Kidney capillary endothelial cell (primary cell): Measurements from ENCODE around the gene SFMBT1.

Source experiments
- DNase-seq: peaks from one replicate; pipeline ENCODE4 v3.0.0-alpha.2; 2018; ENCODE audit warnings: low spot score

SFMBT1 gene, protein sequence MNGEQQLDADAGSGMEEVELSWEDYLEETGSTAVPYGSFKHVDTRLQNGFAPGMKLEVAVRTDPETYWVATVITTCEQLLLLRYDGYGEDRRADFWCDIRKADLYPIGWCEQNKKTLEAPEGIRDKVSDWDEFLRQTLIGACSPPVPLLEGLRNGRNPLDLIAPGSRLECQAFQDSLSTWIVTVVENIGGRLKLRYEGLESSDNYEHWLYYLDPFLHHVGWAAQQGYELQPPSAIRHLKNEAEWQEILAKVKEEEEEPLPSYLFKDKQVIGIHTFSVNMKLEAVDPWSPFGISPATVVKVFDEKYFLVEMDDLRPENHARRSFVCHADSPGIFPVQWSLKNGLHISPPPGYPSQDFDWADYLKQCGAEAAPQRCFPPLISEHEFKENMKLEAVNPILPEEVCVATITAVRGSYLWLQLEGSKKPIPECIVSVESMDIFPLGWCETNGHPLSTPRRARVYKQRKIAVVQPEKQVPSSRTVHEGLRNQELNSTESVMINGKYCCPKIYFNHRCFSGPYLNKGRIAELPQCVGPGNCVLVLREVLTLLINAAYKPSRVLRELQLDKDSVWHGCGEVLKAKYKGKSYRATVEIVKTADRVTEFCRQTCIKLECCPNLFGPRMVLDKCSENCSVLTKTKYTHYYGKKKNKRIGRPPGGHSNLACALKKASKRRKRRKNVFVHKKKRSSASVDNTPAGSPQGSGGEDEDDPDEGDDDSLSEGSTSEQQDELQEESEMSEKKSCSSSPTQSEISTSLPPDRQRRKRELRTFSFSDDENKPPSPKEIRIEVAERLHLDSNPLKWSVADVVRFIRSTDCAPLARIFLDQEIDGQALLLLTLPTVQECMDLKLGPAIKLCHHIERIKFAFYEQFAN

GRCh38 chr3:53045518-53046170, at the start of gene SFMBT1:
SFMBT1 (minus strand) TSS chr3:53046073; CDS start chr3:52969128, 76,945 bp downstream.
- peak; percentile 36 for DNase-seq

GRCh38 chr3:53092942-53093341, 47.1 kb upstream of the SFMBT1 start:
- DNase-seq = no peak

DNA sequence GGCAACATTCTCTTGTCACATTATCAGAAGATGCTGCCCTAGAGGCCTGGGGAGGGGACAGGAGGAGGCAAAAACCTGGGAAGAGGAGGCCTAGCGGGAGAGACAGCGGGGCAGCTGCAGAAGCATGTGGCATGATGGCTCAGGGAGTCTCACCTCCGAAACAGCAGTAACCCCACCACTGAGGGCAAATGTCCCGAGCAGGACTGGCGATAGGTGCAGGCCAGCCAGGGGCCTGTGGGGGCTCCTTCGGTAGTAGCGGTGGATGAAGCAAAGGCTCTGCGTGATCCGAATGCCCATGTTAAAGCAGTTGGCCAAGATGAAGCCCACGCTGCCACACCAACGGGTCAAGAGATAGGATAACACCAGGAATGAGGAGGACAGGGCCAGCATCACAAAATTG, 46.3 kb upstream of the SFMBT1 start:
- no peak for DNase-seq

DNA sequence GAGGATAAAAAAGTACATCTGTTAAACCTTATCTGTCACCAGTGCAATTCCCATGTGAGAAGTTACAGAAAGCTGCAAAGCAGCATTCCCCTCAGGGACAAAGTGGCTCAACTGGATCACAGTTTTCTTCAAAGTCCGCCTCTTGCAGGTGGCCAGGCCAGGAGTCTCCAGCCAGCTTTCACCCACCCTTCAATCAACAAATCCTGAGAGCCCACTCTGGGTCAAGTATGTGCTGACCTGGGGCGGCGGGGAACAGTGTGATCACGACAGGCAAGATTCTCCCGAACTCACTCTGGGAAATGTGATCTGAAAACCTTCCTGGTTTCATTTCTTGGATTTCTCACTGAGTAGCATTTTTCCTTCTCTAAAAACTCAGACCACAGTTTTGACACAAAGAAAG, 45.1 kb upstream of the SFMBT1 start:
- no peak for DNase-seq

GRCh38 chr3:53089511-53089910, 43.6 kb upstream of the SFMBT1 start:
- DNase-seq = no peak

GRCh38 chr3:53085476-53085875, 39.6 kb upstream of the SFMBT1 start:
- DNase-seq = no peak

DNA sequence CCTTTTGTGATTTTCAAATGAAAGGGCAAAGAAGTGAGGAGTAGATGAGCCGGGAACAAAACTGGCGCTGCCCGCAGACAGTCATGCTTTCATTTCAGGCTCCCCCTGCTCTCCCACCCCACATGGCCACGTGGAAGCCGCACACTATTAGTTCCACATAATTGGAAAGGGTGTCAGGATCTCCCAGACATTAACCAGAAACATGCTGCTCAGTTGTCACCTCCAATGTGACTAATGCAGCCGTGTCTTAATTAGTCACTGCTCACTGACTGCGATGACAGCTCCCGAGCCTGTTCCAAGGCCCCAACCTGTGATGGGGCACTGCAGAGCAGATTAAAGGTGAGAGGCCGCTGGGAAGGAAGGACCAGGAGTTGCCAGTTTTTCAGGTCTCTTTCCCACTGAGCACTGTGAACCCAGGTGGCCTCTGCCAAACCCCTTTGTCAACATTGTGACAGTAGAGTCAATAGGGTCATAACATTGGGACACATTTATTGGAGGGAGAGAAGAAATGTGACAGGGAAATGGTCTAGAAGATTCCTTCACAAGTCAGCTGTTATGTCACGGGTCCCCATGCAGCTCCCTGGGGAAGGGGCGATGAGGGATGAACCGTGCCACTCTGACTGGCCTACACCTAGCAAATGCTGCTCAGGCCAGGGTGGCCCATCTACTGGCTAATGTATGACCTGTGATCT, 38.6 kb upstream of the SFMBT1 start:
- DNase-seq = no peak

DNA sequence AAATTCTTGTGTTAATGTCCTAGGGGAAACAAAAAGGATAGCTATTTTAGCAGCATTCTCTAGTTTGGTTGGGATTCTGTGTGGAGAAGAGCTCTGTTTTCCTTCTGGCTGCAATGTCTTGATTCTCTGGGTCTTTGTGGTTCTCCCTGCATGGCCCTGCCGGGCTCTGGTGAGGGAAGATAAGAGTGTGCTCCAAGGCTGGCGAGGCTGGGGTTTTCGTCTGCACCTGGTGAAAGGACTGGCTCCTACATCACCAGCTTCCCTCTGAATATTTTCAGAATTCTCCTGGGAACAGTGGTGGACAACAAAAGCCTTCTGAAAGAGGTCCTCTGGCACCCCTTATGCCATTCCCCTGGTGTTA, 38.1 kb upstream of the SFMBT1 start:
- DNase-seq = no peak

- DNase-seq = no peak
Measured at GRCh38 chr3:53083521-53083920, 37.6 kb upstream of the SFMBT1 start.

GRCh38 chr3:53082736-53083135, 36.9 kb upstream of the SFMBT1 start:
- DNase-seq = no peak

DNA sequence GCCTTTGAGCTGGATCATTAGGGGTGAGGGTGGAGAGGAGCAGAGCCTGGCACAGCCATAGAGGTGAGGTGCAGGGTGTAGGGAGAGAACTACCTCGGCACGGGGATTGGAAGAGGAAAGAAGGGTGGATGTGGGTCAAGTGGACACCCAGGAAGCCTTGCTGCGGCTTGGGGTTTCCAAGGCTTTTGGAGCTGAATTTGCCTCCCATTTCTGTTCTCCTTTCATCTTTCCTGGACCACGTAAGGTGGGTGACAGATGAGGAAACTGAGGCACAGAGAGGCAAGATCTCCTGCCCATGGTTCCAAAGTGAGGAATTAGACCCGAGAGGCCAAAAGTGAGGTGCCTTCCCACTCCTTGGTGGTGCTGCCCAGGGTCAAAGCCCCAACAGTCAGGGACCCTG, 35.4 kb upstream of the SFMBT1 start:
- no peak for DNase-seq

- no peak for DNase-seq
Measured at GRCh38 chr3:53080612-53081205, 34.8 kb upstream of the SFMBT1 start.

DNA sequence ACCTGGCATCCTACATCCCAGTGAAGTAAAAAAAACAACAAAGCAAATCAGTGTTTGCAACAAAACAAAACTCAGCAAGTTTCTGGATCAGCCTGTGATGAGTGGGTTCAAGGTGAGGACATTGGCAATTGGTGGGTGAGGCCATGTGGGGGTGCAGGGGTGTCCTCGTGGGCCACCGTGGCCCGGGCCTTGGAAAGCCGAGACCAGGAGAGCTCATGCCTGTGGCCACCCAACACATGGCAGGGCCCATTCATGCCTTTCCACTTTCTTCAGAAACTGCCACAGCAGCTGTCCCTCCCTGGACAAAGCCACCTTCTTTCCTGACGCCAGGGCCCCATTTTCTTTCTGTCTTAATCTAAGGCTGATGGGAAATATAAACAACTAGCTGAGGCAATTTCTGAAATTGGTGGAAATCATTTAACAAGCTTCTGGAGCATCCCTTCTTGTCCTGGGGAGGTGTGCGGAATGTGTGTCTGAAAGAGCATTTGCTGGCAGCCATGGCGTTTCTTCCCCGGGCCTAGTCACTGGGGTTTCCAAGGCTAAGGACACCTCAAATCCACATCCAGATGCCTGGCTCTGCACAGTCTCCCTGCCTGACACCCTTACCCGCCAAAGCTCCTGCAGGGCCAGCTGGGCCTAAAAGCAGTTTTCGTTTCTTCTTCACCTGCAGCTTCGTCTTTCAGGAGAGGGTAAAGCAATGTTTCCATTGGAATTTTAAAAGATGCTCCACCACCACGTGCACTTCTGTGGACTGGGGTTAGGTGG, 34.1 kb upstream of the SFMBT1 start:
- no peak for DNase-seq

DNA sequence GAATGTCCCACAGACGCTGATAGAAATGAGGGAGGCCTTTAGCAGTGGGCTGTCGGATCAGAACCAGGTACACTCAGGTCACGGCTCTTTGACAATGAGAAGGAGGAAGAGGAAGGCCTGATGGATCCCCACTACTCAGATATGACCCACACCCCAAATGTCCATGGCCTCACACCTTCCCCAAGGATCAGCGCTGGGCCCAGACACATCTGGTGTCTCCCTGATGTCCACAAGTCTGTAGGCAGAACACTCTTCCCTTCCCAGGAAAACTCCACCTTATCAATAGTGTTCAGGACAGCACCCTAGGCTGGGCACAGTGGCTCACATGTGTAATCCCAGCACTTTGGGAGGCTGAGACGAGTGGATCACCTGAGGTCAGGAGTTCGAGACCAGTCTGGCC, 33.3 kb upstream of the SFMBT1 start:
- no peak for DNase-seq

GRCh38 chr3:53078656-53079055, 32.8 kb upstream of the SFMBT1 start:
- no peak for DNase-seq

- DNase-seq = no peak
Measured at GRCh38 chr3:53077476-53078220, 31.8 kb upstream of the SFMBT1 start.

DNA sequence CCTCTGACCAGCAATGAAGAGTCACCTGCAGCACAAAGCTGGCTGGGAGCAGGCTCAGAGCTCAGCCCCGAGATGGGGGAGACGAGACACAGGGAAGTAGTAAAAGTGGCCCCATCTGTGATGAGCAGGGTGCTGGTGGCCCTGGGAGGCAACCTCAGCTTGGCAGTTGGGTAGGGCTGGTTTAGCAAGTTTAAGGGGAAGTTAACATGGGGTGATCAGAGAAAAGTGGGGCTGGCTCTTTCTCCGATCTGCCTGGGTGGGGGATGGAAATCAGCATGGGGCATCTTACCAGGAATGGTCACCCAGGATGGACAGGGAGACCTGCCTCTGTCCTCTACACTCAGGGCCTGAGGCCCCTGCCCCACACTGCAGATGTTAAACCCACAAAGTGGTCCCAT, 29.9 kb upstream of the SFMBT1 start:
- DNase-seq = no peak

DNA sequence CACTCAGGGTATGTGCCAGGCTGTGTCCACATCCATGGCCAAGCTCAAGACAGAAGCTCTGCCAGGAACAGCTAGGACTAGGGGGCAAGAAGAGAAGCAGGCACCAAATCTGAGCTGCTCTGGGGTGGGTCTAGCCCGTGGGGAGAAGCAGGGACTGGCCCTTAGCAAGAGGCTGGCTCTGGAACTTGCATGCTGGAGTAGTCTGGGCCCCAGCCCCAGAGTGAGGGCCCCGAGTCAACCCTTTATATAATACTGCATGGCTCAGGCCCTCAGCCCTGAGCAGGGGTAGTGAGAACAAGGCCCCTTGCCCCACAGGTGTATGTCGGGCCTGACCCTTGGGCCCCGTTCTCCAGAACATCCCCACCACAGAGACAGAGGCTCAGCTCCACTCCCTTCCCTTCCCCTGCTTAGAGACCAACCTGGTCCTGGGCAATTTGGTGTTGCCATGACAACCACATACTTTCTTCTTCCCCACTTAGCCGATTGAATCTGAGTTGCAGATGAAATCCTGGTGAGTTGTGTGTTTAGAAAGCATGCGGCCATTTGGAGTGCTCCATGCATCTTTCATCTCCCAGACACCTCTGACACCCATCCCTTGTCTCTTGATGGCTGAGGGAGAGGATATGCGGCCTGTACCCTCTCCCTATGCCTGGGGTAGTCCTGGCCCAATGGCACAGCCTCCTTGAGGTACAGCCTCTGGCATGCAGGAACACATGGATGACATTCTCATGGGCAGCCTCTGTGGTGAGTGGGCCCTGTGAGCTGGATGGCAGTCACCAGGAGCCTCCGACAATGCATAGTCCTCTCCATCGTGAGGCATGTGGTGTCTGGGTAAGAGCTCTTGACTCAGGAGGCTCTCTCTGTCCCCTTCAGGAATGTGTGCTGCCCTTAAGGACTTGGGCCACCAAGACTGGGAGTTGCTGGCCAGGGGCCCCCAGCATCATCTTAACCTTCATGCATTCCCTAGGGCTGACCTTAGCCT, 29.2 kb upstream of the SFMBT1 start:
- DNase-seq = no peak

DNA sequence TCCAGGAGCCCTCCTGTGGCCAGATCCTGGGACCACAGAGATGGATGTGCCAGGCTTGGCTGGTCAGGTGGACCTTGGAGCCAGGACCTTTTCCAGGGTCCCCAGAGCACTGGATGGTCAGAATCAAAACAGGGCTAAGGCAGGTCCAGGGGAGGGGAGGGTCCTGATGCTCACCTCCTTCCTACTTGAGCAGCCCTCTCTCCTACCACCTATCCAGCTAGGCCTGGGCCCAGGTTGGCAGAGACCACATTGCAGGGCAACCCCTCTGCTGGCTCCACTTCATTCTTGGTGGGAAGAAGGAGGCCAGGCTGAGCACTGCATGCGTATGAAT, 28.5 kb upstream of the SFMBT1 start:
- no peak for DNase-seq
